A673 (cell line): ENCODE measurements around the gene XRCC4.

Experiments used
- EZH2 ChIP-seq: fragments of 200-600 bp; sonication (generic); IDR thresholded peaks from 2 replicates; pipeline ENCODE4 v1.6.1; 2017; ENCODE audit warnings: borderline replicate concordance, low read depth, mild to moderate bottlenecking, mixed read lengths, antibody characterized with exemption, low read length; ENCODE audit not compliant: poor library complexity, severe bottlenecking
- TF ChIP-seq, protein P1 (sequence below): fragments of 300-800, 200-600 bp; sonication (generic); conservative IDR thresholded peaks from 2 replicates; pipeline ENCODE4 v1.5.1; 2017; ENCODE audit warnings: low read depth, mild to moderate bottlenecking, antibody characterized with exemption, low read length, moderate library complexity, mixed read lengths

DNA sequence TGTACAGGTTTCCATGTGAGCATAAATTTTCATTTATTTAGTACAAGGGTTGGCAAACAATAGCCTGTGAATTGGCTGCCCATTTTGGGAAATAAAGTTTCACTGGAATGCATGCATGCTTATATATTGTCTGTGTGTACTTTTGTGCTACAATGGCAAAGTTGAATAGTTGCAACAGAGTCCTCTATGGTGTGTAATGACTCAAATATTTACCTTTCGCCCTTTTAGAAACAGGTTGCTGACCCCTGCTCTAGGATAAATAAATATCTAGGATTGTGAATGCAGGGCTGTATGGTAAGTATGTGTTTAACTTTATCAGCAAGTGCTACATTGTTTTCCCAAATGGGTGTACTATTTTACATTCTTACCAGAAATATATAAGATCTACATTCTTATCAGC lies 47.2 kb downstream of the XRCC4 start:
- TF ChIP-seq, protein P1, sequence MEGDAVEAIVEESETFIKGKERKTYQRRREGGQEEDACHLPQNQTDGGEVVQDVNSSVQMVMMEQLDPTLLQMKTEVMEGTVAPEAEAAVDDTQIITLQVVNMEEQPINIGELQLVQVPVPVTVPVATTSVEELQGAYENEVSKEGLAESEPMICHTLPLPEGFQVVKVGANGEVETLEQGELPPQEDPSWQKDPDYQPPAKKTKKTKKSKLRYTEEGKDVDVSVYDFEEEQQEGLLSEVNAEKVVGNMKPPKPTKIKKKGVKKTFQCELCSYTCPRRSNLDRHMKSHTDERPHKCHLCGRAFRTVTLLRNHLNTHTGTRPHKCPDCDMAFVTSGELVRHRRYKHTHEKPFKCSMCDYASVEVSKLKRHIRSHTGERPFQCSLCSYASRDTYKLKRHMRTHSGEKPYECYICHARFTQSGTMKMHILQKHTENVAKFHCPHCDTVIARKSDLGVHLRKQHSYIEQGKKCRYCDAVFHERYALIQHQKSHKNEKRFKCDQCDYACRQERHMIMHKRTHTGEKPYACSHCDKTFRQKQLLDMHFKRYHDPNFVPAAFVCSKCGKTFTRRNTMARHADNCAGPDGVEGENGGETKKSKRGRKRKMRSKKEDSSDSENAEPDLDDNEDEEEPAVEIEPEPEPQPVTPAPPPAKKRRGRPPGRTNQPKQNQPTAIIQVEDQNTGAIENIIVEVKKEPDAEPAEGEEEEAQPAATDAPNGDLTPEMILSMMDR = no peak
- no peak for TF ChIP-seq EZH2
